ENCODE measurements around the gene ADAM8. TPM values are rescaled to one million over a fixed set of nuclear protein-coding genes. Genes with fewer than 3 reads are reported as not detected.
"Not testable (repeated sequence)": the region's sequence is repeated elsewhere in the genome, so short reads cannot be mapped to it uniquely, and the experiment has no call there.

The ADAM8 gene
- total RNA-seq, 4 donors from 2014 or later, result 2.7 to 11.3 (median 6.4) TPM

DNA sequence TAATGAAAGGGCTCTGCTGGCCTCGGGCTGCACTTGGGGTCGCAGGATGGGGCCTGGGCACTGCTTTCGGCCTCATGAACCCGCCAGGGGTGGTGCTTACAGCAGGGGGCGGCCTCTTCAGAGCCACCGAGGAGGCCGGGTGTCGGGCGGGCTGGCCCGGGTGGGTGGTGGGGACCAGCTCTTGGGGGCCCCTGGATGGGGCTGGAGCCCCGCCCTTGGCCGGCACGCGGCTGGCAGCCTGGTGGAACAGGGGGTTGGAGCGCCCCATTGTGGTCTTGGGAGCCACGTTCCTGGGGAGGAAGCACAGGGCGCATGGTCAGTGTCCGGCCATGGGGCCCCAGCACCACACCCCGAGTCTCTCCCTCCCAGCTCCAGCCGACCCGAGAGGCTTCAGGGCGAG lies 8.8 kb downstream of the ADAM8 start:
- Histone ChIP-seq H3K27ac (no peak overlapping the region), H3K9me3 (no peaks in the 10 kb centered on the region), H3K4me1 (peaks cover 0 to 7% (median 3%) of the 10 kb centered on the region in 4 donors), H3K36me3 (peaks cover 0 to 63% (median 0%) of the 10 kb centered on the region in 3 donors), H3K4me3 (no peak overlapping the region), H3K27me3 (no peaks in the 10 kb centered on the region)
- TF ChIP-seq POLR2A (IDR thresholded peaks at IDR 0.05) (no peak), EP300 (IDR thresholded peaks at IDR 0.05) (no peak)
- TF ChIP-seq, protein P1, sequence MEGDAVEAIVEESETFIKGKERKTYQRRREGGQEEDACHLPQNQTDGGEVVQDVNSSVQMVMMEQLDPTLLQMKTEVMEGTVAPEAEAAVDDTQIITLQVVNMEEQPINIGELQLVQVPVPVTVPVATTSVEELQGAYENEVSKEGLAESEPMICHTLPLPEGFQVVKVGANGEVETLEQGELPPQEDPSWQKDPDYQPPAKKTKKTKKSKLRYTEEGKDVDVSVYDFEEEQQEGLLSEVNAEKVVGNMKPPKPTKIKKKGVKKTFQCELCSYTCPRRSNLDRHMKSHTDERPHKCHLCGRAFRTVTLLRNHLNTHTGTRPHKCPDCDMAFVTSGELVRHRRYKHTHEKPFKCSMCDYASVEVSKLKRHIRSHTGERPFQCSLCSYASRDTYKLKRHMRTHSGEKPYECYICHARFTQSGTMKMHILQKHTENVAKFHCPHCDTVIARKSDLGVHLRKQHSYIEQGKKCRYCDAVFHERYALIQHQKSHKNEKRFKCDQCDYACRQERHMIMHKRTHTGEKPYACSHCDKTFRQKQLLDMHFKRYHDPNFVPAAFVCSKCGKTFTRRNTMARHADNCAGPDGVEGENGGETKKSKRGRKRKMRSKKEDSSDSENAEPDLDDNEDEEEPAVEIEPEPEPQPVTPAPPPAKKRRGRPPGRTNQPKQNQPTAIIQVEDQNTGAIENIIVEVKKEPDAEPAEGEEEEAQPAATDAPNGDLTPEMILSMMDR (IDR thresholded peaks at IDR 0.05), result no peak
- WGBS, 2 donors, result 80 to 82% methylated on average over 6 to 20 of the region's 22 CpGs
- no peak for DNase-seq (ENCODE audit: low spot score in 2 of 2)

DNA sequence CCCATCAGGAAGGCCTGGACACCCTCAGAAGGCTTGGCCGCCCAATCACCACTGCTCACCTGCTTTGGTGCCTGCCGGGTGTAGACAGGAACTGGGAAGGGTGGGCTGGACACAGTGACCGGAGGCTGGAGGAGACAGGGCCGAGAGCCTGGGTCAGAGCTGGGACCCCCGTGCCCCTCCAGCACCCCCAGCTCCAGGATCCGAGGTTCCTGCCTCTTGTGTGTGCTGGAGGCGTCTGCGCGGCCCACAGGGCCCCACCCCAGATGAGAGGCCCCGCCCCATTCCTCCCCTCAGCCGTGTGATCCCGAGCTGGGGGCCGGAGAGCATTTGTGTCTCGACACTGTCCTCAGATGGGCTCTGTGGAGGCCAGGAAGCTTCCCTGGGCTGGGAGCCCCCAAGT lies 9.4 kb downstream of the ADAM8 start:
- Histone ChIP-seq H3K36me3 (peaks cover 0 to 58% (median 0%) of the 10 kb centered on the region in 3 donors), H3K27ac (no peak overlapping the region), H3K27me3 (no peaks in the 10 kb centered on the region), H3K4me3 (no peak overlapping the region), H3K9me3 (no peaks in the 10 kb centered on the region), H3K4me1 (peaks cover 0 to 12% (median 5%) of the 10 kb centered on the region in 4 donors)
- TF ChIP-seq POLR2A (IDR thresholded peaks at IDR 0.05) (no peak), EP300 (IDR thresholded peaks at IDR 0.05) (no peak)
- TF ChIP-seq, protein P1 (IDR thresholded peaks at IDR 0.05), result no peak
- WGBS, 2 donors, result 72 to 79% methylated on average over 8 to 14 of the region's 14 CpGs
- no peak for DNase-seq (ENCODE audit: low spot score in 2 of 2)

DNA sequence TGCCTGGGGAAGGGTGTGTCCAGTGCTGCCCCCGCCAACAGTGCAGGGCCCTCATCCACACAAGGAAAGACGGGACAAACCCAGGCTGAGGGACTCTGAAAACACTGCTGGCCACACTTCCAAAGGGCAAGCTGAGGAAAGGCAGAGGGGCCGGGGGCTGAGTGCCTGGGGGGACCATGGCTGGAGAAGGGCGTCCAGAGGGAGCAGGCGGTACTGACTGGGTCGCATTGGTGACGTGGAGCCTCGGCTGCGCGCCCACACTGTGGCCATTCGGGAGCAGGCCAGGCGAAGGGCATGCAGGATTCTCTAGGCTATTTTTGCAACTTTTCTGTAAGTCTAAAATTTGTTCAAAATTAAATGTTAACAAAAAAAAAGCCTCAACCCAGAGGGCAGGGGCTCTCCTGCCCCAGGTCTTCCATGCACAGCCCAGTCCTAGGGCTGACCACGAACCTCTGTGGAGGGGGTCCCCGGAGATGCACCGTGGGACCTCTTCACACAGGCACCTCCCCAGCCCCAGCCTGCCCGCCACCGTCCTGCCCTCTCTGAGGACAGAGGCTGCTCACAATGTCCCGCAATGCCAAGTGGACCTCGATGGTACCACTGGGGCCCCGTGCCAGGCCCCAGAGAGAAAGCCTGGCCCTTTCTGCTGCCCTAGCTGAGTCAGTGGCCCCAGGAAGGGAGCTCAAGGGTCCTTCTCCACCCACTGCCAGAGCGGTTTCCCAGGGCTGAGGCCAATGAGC lies 10.4 kb downstream of the ADAM8 start:
- Histone ChIP-seq H3K27me3 (no peaks in the 10 kb centered on the region), H3K9me3 (no peaks in the 10 kb centered on the region), H3K4me1 (peaks cover 0 to 18% (median 8%) of the 10 kb centered on the region in 4 donors), H3K36me3 (peaks cover 0 to 47% (median 0%) of the 10 kb centered on the region in 3 donors), H3K4me3 (no peak overlapping the region), H3K27ac (no peak overlapping the region)
- TF ChIP-seq POLR2A (IDR thresholded peaks at IDR 0.05), result no peak
- TF ChIP-seq, protein P1 (IDR thresholded peaks at IDR 0.05), result no peak
- no peak for TF ChIP-seq EP300 (IDR thresholded peaks at IDR 0.05)
- no peak for DNase-seq (ENCODE audit: low spot score in 2 of 2)
- WGBS, 2 donors, result 82 to 85% methylated on average over 17 to 21 of the region's 21 CpGs

DNA sequence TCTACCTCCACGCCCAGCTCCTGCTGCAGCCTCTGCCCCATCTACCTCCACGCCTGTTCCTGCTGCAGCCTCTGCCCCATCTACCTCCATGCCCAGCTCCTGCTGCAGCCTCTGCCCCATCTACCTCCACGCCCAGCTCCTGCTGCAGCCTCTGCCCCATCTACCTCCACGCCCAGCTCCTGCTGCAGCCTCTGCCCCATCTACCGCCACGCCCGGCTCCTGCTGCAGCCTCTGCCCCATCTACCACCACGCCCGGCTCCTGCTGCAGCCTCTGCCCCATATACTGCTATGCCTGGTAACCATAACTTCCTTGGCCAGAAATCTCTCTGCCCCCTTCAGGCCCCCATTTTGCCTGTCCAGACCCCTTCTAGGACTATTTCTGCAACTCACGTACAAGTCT lies 11.6 kb downstream of the ADAM8 start:
- H3K4me1 ChIP-seq, result peaks cover 0 to 30% (median 16%) of the 10 kb centered on the region in 4 donors
- 79 to 84% methylated on average over 9 to 10 of the region's 10 CpGs for WGBS, 2 donors
- H3K4me3 ChIP-seq; H3K9me3 ChIP-seq; H3K27me3 ChIP-seq; H3K27ac ChIP-seq; DNase-seq (ENCODE audit: low spot score in 2 of 2): not testable (repeated sequence)
- peaks cover 0 to 36% (median 0%) of the 10 kb centered on the region in 3 donors for H3K36me3 ChIP-seq

DNA sequence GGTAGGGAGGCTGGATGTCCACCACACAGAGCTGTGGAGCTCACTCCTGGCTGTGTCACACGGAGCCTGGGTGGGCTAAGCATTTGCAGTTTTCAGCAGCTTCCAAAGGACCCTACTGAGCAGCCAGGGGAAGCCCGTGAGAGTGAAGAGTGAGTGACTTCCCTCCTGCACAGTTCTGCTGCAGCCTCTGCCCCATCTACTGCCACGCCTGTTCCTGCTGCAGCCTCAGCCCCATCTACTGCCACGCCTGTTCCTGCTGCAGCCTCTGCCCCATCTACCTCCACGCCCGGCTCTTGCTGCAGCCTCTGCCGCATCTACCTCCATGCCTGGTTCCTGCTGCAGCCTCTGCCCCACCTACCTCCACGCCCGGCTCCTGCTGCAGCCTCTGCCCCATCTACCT lies 12.2 kb downstream of the ADAM8 start:
- DNase-seq (ENCODE audit: low spot score in 2 of 2), result no peak
- peaks cover 0 to 36% (median 22%) of the 10 kb centered on the region in 4 donors for H3K4me1 ChIP-seq
- H3K4me3 ChIP-seq, result no peak overlapping the region
- peaks cover 0 to 30% (median 0%) of the 10 kb centered on the region in 3 donors for H3K36me3 ChIP-seq
- no peaks in the 10 kb centered on the region for H3K9me3 ChIP-seq
- no peak overlapping the region for H3K27ac ChIP-seq
- H3K27me3 ChIP-seq, result no peaks in the 10 kb centered on the region
- 74 to 75% methylated on average over 9 of the region's 9 CpGs for WGBS, 2 donors
- TF ChIP-seq EP300 (IDR thresholded peaks at IDR 0.05), result no peak
- TF ChIP-seq, protein P1 (IDR thresholded peaks at IDR 0.05), result no peak
- no peak for TF ChIP-seq POLR2A (IDR thresholded peaks at IDR 0.05)

Data from tibial nerve (tissue), 4 donors.